Measurements from ENCODE around the gene KLC1.

GRCh38 chr14:103663506-103663905 lies 34.5 kb downstream of the KLC1 start:
- no peak for TF ChIP-seq MXI1 (IDR thresholded peaks at IDR 0.05; ENCODE audit: borderline replicate concordance, low read depth, low read length)
- TF ChIP-seq USF2 (IDR thresholded peaks at IDR 0.05; ENCODE audit: low read depth, low read length): no peak
- no peak for TF ChIP-seq USF2 (CRISPR knock-in tag; IDR thresholded peaks at IDR 0.05; ENCODE audit: borderline replicate concordance)

Data from HepG2 (cell line).